GM21447 (cell line): ENCODE results near the gene TRIM61.
"Not testable (repeated sequence)": the region's sequence is repeated elsewhere in the genome, so short reads cannot be mapped to it uniquely, and the experiment has no call there.

Experiments used
- ATAC-seq: cut with Tn5 transposase; IDR thresholded peaks from one replicate; pipeline ENCODE4 v1.9.1; 2021; ENCODE audit not compliant: unreplicated experiment

The TRIM61 gene

GRCh38 chr4:164959421-164959820 lies 18.0 kb downstream of the TRIM61 start:
- ATAC-seq, result not testable (repeated sequence)

- ATAC-seq, result peak; percentile 99
Observed at GRCh38 chr4:164956766-164957643, 20.5 kb downstream of the TRIM61 start.

GRCh38 chr4:164955107-164955805 lies 22.2 kb downstream of the TRIM61 start:
- ATAC-seq, result no peak

- ATAC-seq, result no peak
Observed at GRCh38 chr4:164952551-164952950, 24.9 kb downstream of the TRIM61 start.

GRCh38 chr4:164949448-164950143 lies 27.9 kb downstream of the TRIM61 start:
- no peak for ATAC-seq

GRCh38 chr4:164948975-164949374 lies 28.5 kb downstream of the TRIM61 start:
- no peak for ATAC-seq

- ATAC-seq, result not testable (repeated sequence)
Observed at GRCh38 chr4:164948006-164948405, 29.5 kb downstream of the TRIM61 start.

- no peak for ATAC-seq
Observed at GRCh38 chr4:164946810-164947209, 30.6 kb downstream of the TRIM61 start.

GRCh38 chr4:164945146-164945545 lies 32.3 kb downstream of the TRIM61 start:
- ATAC-seq, result no peak

GRCh38 chr4:164943192-164943591 lies 34.3 kb downstream of the TRIM61 start:
- ATAC-seq, result no peak

- peak; percentile 49 for ATAC-seq
Observed at GRCh38 chr4:164937576-164938270, 39.7 kb downstream of the TRIM61 start.

GRCh38 chr4:164935865-164936606 lies 41.4 kb downstream of the TRIM61 start:
- ATAC-seq, result peak; percentile 52

GRCh38 chr4:164935363-164935762 lies 42.1 kb downstream of the TRIM61 start:
- ATAC-seq, result peak; percentile 63

GRCh38 chr4:164933244-164933643 lies 44.2 kb downstream of the TRIM61 start:
- ATAC-seq, result no peak

- no peak for ATAC-seq
Observed at GRCh38 chr4:164931551-164932324, 45.7 kb downstream of the TRIM61 start.

- no peak for ATAC-seq
Observed at GRCh38 chr4:164930647-164931046, 46.8 kb downstream of the TRIM61 start.

GRCh38 chr4:164927101-164927500 lies 50.4 kb downstream of the TRIM61 start:
- not testable (repeated sequence) for ATAC-seq

- no peak for ATAC-seq
Observed at GRCh38 chr4:164926301-164926700, 51.2 kb downstream of the TRIM61 start.

- ATAC-seq, result no peak
Observed at GRCh38 chr4:164924670-164925238, 52.7 kb downstream of the TRIM61 start.
